Esophagus muscularis mucosa (tissue), 4 donors: ENCODE measurements around the gene RAD9A. TPM values are rescaled to one million over a fixed set of nuclear protein-coding genes. Genes with fewer than 3 reads are reported as not detected.

Experiments used
- DNase-seq: peaks from one replicate; pipeline ENCODE4 v3.0.0-alpha.2; 2017; ENCODE audit errors: extremely low spot score
- H3K27ac ChIP-seq, 4 donors: fragments of 200-600 bp; sonication (generic); replicated peaks in 1 of 4; 1 replicate in 3 of 4; 2 replicates in 1 of 4; pipeline ENCODE4 v1.5.1; 2016 to 2019; ENCODE audit warnings: mild to moderate bottlenecking in 1 of 4
- H3K27me3 ChIP-seq, 4 donors: fragments of 200-600 bp; sonication (generic); one replicate each; pipeline versions ENCODE4 v1.5.1 to v1.6.0; 2016 to 2019
- H3K36me3 ChIP-seq, 4 donors: fragments of 200-600 bp; sonication (generic); one replicate each; pipeline ENCODE4 v1.5.1; 2016 to 2019
- H3K4me1 ChIP-seq, 4 donors: fragments of 200-600 bp; sonication (generic); one replicate each; pipeline ENCODE4 v1.5.1; 2016 to 2019
- H3K4me3 ChIP-seq, 4 donors: fragments of 200-600 bp; sonication (generic); 1 replicate in 2 of 4; 2 replicates in 2 of 4; pipeline ENCODE4 v1.5.1; 2016 to 2019; ENCODE audit warnings: mild to moderate bottlenecking in 4 of 4, moderate library complexity in 1 of 4
- H3K9me3 ChIP-seq, 4 donors: fragments of 200-600 bp; sonication (generic); 1 replicate in 3 of 4; 2 replicates in 1 of 4; pipeline ENCODE4 v1.5.1; 2016 to 2019
- CTCF ChIP-seq, 3 experiments: fragments of 200-600 bp in 2 of 3; fragments of 450-650 bp in 1 of 3; sonication (generic) in 2 of 3; IDR thresholded peaks; one replicate each; pipeline ENCODE4 v1.5.1; 2017 to 2019; ENCODE audit warnings: antibody characterized with exemption in 3 of 3, mild to moderate bottlenecking in 2 of 3, moderate library complexity in 1 of 3
- EP300 ChIP-seq: sonication (generic); formaldehyde crosslinking; IDR thresholded peaks from one replicate; pipeline ENCODE4 v1.6.1; 2017; ENCODE audit warnings: antibody characterized with exemption
- POLR2A ChIP-seq: fragments of 450-650 bp; IDR thresholded peaks from one replicate; pipeline ENCODE4 v1.6.1; 2017; ENCODE audit warnings: antibody characterized with exemption, moderate library complexity, mild to moderate bottlenecking, low read depth
- POLR2AphosphoS5 ChIP-seq, 2 donors: sonication (generic); formaldehyde crosslinking; IDR thresholded peaks; one replicate each; pipeline ENCODE4 v1.6.1; 2017; ENCODE audit warnings: antibody characterized with exemption in 2 of 2
- WGBS: methylation state at CpG from one replicate; pipeline ENCODE4 v1.1.5; 2018; 5-methylcytosine and 5-hydroxymethylcytosine counted together
- intact Hi-C: fragments of 100-400 bp; cut with DNase I; formaldehyde crosslinking; loops from one replicate; pipeline ENCODE4 v1.15.1; 2023
- total RNA-seq, 4 donors: library from RNA; depleted of rRNA; stranded (reverse); fragments of >200 nt; gene quantifications; one replicate each; pipeline versions ENCODE4 v1.1.0 to v1.2.1, GENCODE V29; 2016

RAD9A gene
- total RNA-seq, 4 donors from 2014 or later: 10.7 to 16.7 (median 12.7) TPM

GRCh38 chr11:67410984-67411784 is 19.4 kb downstream of the RAD9A start:
- peaks cover 11 to 35% (median 25%) of the 10 kb centered on the region in 4 donors for H3K4me1 ChIP-seq
- intact Hi-C loops: no loop called here
- peaks cover 0 to 71% (median 10%) of the 10 kb centered on the region in 4 donors for H3K27me3 ChIP-seq

GRCh38 chr11:67411785-67412152 is 20.0 kb downstream of the RAD9A start:
- Histone ChIP-seq H3K4me1 (peaks cover 17 to 41% (median 31%) of the 10 kb centered on the region in 4 donors), H3K27ac (no peak overlapping the region), H3K9me3 (no peaks in the 10 kb centered on the region), H3K4me3 (no peak overlapping the region), H3K27me3 (peaks cover 0 to 65% (median 10%) of the 10 kb centered on the region in 4 donors), H3K36me3 (no peaks in the 10 kb centered on the region)
- WGBS: 65% methylated on average over 7 of the region's 7 CpGs
- TF ChIP-seq POLR2A (no peak), CTCF (IDR thresholded peaks at IDR 0.05) (no peak), POLR2AphosphoS5 (IDR thresholded peaks at IDR 0.05) (no peak), EP300 (no peak)
- intact Hi-C loops: no loop called here
- no peak for DNase-seq

More at GRCh38 chr11:67410984-67411784, 19.4 kb downstream of the RAD9A start:
- Histone ChIP-seq H3K4me3 (no peak overlapping the region), H3K27ac (no peak overlapping the region), H3K36me3 (no peaks in the 10 kb centered on the region), H3K9me3 (no peaks in the 10 kb centered on the region)
- WGBS: 80% methylated on average over 9 of the region's 17 CpGs
- TF ChIP-seq POLR2A (no peak), POLR2AphosphoS5 (IDR thresholded peaks at IDR 0.05) (no peak), EP300 (no peak), CTCF (IDR thresholded peaks at IDR 0.05) (no peak)
- no peak for DNase-seq

- Histone ChIP-seq H3K9me3 (no peaks in the 10 kb centered on the region), H3K4me3 (no peak overlapping the region), H3K27ac (no peak overlapping the region), H3K27me3 (peaks cover 0 to 56% (median 10%) of the 10 kb centered on the region in 4 donors), H3K4me1 (peaks cover 26 to 50% (median 39%) of the 10 kb centered on the region in 4 donors), H3K36me3 (no peaks in the 10 kb centered on the region)
- DNase-seq: no peak
- intact Hi-C loops: no loop called here
- TF ChIP-seq POLR2AphosphoS5 (IDR thresholded peaks at IDR 0.05) (no peak), POLR2A (no peak), CTCF (IDR thresholded peaks at IDR 0.05) (no peak), EP300 (no peak)
- WGBS: 82% methylated on average over 2 of the region's 9 CpGs
These were observed 20.9 kb downstream of the RAD9A start for GRCh38 chr11:67412495-67413179.

- intact Hi-C loops: no loop called here
- no peak overlapping the region for H3K4me3 ChIP-seq
- DNase-seq: no peak
- H3K9me3 ChIP-seq: no peaks in the 10 kb centered on the region
- WGBS: 64% methylated on average over 1 of the region's 2 CpGs
- no peaks in the 10 kb centered on the region for H3K36me3 ChIP-seq
- H3K4me1 ChIP-seq: peaks cover 32 to 55% (median 42%) of the 10 kb centered on the region in 4 donors
- H3K27ac ChIP-seq: no peak overlapping the region
- H3K27me3 ChIP-seq: peaks cover 0 to 49% (median 10%) of the 10 kb centered on the region in 4 donors
- no peak for TF ChIP-seq EP300
- no peak for TF ChIP-seq POLR2AphosphoS5 (IDR thresholded peaks at IDR 0.05)
These were observed 21.6 kb downstream of the RAD9A start for GRCh38 chr11:67413266-67413849.
